Measurements from ENCODE around the gene SCFD2.

- no peak for TF ChIP-seq CTCF (IDR thresholded peaks at IDR 0.05; ENCODE audit: insufficient read depth, low read depth, low read length)
- TF ChIP-seq EZH2 (IDR thresholded peaks at IDR 0.05; ENCODE audit: insufficient read depth, low read length): no peak
These were observed 197.6 kb downstream of the SCFD2 start for GRCh38 chr4:53168228-53168627.

Data from astrocyte (in vitro differentiated cells and primary cell).